HG03432 (cell line): Measurements from ENCODE around the gene RPTOR.
"Not testable (repeated sequence)": the region's sequence is repeated elsewhere in the genome, so short reads cannot be mapped to it uniquely, and the experiment has no call there.

Experiments used
- ATAC-seq: cut with Tn5 transposase; IDR thresholded peaks from one replicate; pipeline ENCODE4 v1.9.1; 2021; ENCODE audit warnings: mild to moderate bottlenecking, moderate library complexity; ENCODE audit not compliant: unreplicated experiment

Gene RPTOR

DNA sequence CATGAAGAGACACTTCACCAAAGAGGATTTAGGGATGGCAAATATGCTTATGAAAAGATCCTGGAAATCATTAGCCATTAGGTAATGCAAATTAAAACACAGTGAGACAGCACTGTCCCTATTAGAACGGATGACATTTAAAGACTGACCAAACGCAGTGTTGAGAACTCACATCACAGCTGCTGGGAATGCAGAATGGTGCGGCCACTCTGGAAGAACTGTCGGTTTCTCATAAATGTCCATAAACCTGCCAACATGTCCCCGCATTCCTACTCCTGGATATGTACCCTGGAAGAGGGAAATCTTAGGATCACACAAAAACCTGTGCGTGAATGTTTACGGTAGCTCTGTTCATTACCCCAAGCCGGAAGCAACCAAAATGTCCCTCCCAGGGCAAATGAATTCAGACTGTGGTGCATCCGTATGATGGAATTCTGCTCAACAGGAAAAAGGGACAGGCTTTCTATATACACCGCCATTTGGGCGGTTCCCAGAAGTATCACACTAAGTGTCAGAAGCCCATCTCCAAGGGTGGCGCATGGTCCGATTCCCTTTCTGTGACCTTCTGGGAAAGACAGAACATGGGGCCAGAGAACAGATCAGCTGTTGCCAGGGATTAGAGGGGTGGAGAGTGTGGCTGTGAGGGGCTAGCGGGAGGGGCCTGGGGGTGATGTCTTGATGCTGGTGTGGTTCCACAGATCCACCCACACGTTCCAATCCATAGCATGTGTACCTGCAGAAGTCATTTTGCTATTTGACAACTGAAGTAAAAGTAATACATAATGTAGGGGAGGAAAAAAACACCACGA lies 249.8 kb downstream of the RPTOR start:
- ATAC-seq = no peak

DNA sequence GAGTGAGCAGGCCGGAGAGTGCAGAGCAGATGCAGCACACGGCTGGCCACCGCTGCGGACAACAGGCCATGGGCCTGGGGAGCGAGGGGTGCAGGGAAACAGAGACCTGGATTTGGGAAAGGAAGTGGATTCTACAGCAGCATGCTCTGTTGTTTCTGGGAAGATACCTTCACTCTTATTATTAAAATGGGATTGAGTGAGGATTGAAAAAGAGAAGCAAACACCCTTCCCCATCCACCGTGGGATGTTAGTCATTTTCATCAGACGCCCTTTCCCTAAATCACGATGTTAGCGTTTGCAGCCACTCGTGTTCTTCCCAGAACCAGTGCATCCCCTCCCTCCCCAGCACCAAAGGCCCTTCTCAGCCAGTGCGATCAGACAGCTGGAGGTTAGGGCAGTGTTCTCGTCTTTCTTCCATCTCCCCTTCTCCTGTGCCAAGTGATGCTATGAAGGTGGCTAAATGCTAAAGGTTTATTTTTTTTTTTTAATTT lies 250.5 kb downstream of the RPTOR start:
- ATAC-seq = no peak

DNA sequence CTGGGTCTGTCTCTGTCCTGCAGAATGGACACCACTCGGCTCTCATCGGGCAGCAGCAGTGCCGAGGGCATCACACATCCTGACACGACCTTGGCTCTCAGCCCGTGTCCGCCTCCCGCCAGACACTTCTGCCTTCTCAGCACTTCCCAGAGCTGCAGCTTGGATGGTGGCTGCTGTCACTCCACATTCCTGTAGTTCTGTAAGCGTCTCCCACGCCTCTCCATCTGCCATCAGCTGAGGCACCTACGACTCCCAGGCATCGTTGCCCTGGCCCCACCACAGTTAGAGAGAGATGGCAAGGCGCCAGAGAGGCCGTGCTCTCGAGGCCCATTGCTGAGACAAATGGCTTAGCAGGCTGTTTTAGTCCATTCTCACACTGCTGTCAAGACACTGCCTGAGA lies 251.1 kb downstream of the RPTOR start:
- ATAC-seq = no peak

DNA sequence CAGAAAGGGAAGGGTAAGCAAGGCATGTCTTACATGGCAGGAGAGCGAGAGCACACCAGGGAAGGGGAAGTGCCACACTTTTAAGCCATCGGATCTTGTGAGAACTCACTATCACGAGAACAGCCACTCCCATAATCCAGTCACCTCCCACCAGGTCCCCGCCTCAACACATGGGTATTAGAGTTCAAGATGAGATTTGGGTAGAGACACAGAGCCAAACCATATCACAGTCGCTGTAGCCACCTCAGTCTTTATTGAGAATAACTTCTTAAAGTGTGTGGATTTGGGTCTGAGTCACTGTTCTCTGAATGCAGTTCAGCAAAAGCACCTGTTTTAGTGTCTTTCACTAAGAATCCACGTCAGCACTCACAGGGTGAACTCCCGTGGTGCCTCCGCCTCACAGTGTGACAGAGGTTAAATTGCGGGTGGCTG lies 251.8 kb downstream of the RPTOR start:
- no peak for ATAC-seq

DNA sequence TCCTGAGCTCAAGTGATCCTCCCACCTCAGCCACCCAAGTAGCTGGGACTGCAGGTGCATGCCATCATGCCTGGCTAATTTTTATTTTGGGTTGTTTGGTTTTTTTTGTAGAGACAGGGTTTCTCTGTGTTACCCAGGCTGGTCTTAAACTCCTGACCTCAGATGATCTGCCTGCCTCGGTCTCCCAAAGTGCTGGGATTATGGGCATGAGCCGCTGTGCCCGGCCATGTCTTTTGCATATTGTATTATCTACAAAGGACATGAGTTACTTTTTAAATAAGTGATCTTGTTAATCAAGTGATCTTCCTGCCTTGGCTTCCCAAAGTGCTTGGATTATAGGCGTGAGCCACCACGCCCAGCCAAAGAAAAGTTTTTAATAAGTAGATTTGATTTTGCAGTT lies 252.6 kb downstream of the RPTOR start:
- ATAC-seq = not testable (repeated sequence)

DNA sequence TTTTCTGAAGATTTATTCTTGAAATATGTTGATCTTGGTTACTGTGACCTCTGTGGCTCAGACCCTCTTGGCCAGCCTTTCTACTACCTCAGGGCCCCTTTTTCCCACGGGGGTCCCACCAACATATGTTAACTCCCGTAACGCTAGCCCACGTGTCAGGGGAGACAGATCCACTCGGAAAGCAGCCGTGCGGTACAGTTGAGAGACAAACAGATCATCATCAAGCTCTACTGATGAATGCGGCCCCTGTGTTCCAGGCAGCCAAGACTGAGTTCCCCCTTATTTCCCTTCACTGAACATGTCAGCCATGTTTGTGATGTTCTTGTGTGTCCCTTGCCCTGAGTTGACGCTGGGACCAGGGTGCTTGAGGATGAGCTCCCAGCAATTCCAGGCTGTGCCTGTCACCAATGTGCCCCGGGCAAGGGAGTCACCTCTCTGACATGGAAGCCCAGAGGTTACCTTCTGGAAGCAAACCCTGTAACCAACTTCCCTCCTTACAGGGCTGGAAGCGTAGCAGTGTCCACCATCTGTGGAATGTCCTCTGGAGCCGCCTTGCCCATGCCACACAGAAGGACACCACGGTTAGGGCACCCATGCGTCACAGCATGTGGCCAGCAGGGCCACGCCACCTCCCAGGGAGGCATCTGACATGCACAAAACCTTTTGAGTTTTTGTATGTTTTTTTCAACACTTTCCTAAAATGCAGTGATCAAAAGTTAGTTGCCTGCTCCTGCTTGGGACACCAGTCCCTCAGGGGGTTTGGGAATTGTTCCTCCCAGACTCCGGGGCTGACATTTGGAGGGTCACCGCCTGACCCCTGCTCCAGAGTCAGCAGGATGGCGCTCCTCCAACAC lies 253.3 kb downstream of the RPTOR start:
- ATAC-seq = no peak

DNA sequence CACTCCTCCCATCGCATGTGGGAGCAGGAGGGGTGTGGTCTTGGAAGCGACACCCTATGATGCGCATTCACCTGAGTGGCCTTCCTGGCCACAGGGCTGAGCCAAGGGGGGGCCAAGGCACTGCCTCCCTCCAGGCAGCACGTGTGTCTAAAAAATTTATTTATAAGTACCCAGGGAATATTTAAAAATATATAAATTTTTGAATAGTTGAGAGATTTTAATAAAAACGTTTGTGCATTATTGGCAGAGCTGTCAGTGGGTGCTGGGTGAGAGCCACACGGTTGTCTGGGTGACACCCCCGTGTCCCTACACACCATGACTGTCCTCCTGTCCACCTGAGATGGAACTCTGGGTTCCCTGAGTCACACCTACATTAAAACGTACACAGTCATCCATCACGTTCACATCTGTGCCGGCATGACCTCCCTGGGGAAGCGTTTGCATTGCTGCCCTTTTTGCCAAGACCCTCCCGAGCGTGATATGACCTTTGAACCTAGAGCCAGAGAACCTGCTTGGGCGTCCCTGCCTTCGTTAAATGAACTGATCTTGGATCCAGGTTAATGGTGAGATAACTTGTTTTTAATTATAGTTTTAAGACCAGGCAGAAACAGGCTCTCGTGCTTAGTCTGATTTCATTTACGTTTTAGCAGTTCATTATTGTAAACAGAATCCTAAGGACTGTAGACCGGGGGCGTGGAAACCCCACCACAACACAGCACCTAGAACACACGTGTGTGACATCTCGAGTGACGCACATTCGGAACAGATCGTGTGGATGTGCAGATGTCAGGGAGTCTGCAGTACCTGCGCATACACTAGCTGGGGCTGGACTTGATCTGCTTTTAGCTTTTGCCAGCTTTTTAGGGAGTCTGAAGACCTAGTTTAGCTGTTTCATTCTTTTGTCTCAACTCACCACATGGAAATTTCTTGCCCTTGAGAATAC lies 254.2 kb downstream of the RPTOR start:
- no peak for ATAC-seq

DNA sequence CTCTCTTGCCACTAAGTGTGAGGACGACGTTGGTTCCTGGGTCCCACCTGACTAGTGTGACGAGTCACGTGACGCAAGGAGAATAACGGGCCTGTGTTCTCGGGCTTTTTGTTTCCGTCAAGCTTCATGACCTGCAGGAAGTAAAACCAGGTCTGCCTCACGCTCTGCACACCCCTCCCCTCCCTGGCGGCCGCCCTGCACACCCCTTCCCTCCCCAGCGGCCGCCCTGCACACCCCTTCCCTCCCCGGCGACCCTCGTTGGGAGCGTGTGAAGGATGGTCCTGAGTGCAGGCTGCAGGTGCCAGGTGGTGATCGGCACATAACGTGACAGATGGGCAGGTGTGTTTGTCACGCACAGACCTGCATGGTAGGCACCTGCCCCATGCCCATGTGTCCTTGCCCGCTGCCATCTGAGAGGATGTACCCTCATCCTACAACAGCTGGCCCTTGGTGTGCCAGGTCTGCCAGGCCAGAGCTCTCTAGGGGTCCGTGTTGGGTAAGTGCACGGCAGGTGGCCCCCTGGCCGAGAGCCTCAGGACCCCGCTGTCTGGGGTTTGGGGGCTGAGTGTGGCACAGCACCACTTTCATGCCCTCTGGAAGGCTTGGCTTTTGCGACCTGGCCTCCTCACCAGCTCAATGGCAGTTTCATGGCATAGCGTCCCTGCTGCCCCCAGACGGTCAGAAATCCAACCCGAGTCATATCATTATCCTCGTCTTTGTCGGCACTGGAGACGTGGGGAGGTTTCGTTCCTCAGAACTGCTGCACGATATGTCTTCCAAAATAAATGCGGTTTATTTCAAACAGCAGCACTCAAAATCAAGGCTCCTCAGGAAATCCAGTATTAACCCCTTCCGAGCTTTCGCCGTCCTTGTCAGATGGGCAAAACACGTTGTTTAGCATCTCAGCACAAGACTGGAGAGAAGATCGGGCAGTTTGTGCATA lies 255.2 kb downstream of the RPTOR start:
- no peak for ATAC-seq

DNA sequence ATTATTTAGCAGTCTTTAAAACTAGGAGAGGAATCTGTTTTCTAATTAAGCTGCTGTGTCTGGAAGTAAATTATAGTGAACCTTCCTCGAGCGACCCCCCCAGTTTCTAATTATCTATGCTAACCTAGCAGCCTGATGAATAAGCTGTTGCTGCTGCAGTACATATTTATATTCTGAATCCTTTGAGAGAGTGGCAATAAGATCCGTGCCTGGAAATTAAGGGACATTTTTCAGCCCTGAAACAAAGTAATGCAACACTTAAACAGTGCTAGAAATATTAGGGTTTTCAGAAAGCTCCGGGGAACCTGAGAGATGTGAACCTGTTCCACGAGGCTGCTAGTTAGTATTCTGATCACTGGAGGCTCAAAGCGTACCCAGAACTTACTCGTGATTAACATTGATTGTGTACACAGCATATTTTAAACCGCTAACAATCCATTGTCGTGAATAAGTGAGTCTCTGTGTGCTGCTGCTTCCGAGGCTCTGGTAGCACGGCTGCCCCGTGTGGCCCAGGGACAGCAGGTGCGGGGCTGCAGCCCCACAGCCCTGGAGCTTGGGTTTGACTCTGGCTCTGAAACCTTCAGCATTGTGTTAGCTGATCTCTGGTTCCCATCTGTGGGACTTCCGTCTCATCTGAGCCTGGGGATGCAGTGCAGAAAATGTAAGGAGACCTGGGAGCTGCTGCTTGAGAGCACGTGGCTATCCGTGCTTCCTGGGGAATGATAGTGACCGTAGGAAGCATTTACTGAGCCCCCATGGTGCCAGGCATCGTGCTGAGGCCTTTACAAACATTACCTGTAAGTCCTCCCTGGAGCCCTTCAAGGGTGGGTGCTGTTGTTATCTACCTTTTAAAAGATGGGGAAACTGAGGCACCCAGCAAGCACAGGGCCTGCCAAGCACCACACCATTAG lies 256.1 kb downstream of the RPTOR start:
- no peak for ATAC-seq

DNA sequence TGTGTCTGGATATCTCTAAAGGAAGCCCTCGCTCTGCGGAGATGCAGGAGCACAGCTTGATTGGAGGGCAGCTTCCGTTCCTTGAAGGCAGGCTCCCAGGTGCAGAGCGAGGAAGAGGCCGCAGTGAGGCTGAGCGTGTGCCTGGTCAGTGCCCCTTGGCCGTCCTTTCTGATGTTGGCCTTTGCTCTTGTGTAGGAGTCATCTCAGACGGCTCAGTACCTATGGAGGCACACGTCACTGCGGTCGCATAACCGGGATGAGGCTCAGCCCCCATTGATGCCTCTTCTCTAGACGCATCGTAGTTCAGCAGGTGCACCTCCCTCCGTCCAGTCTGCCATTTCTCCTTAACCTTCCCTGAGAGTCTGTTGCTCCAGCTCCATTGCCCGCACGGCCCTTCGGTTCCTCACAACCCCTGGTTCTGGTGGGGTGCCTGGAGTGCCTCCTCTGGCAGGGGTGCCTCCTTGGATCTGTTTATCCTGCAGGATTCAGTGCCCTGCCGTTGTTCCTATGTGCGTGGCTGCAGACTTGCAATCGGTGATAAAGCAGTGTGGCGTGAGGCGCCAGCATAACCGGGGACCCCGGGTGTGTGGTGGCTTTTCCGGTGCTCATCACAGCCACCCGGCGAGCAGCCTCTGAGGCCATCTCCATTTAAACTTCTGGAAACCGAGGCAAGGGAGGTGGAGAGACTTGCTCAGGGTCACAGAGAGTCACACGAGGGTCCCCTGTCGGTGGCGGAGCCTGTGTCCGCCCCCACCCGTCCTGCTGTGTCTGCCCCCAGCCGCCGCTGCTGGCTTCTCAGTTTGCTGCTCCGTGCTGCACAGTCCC lies 258.2 kb downstream of the RPTOR start:
- ATAC-seq = no peak

DNA sequence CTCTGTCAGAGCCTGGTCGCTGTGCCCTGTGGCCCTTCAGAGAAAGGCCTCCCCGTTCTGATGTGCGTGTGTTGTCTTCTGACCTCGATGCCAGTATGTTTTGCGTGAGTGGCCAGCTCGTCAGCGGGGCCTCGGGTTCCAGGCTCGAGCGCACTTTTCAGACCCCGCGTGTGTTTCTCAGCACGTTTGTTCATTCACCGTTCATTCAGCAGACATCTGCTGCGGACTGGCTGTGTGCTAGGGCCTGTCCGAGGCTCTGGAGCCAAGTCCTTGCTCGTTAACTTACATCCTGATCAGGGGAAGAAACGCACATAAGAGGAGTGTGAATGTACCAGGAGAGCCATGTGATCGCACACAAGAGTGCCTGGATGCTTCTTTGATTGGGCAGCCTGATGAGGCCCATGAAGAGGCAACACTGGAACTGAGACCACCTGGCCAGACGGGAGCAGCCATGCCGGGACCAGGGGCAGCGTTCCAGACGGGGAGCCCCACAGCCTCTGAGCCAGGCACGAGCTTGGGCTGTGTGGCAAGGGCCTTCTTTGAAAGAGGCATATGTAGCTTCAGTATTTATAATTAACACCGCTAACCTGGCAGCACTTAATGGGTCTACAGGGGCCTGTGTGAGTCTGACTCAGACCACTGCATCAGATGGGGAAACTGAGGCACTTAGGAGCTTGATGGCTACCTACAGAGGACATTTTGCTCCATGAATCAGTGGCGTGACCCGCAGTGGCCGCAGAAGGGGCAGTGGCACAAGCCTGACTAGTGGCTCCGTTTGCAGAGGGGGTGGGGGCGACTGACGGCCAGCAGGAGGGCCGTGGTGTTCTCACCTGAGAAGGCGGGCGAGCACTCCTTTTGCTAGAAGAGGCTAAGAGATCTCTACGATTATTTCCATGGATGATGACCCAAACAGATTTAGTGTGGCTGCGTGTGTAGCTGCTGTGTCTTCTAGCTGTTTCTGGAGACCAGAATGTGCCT lies 259.1 kb downstream of the RPTOR start:
- ATAC-seq = no peak

DNA sequence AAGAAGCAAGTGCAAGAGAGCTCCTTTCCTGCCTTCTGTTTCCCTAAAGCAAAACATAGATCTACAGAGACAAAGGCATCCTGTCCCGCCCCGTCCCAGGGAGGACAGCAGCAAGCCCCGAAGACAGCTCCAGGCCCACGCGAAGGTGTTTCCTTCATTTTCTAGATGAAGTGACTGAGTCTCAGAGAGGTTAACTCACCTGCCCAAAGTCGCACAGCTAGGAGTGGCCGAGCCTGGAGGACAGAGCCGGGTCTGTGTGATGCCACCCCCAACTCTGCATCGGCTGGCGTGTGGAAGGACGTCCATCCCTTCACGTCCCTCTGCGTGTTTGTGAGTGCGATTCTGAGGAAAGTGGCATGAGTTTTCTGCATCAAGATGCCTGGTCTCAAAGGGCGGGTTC lies 259.8 kb downstream of the RPTOR start:
- no peak for ATAC-seq

DNA sequence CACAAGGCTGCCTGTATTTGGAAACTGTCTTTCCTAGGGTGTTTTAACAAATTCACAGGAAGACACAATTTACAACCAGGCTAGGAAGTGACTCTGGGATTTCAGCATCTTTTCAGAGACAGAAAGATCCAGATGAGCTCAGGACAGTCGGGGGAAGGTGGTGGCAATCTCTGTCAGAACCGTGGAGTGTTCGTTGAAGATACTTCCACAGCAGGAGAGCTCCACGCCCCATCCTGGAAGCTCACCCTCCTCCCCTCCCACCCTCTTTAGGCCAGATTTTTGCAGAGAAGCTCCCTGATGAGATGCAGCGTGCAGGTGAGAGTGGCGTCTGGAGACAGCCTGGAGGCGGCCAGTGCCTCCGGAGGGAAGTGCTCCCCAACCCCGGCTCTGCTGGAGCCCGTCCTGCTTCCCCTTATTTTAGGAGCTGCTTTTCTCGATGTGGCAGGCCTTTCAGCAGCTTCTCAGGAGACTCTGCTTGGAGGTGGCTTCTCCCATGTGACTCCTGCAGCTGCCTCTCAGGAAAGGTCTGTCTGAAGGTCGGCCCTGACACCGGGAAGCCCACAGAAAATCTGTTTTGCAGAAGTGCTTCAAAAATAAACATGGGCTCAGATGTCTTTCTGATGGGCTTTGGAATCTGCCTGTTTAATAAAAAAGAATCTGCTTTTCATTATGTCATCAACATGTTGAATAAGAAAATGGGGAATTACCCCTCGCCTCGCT lies 260.6 kb downstream of the RPTOR start:
- no peak for ATAC-seq

DNA sequence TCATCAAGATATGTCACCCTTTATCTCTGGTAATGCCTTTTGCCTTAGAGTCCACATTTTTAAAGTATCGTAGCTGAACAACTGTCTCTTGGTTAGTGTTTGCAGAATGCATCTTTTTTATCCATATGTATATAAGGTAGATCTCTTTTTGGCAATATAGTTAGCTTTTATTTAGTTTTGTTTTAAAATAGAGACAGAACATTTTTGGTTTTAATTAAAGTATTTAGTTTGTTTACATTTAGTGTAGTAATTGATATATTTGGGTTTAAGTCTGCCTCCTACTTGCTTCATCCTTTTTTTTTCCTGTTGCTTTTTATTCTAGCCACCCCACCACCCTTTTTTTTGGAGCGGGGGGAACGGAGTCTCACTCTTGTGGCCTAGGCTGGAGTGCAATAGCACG lies 262.4 kb downstream of the RPTOR start:
- ATAC-seq = no peak

DNA sequence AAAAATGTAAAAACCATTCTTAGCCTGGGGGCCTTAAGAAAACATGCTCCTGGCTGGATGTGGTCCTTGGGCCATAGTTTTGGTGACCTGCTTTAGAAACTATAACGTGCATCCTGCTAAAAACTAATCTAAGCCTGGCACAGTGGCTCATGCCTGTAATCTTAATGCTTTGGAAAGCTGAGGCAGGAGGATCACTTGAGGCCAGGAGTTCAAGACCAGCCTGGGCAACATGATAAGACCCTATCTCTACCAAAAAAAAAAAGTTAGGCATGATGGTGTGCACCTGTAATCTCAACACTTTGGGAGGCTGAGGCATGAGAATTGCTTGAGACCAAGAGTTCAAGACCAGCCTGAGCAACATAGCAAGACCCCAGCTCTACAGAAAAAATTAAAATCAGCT lies 263.2 kb downstream of the RPTOR start:
- ATAC-seq = no peak
